Astrocyte (in vitro differentiated cells and primary cell): ENCODE measurements around the gene IL10RB.

Source experiments
- EZH2 ChIP-seq: IDR thresholded peaks from 2 replicates; pipeline ENCODE4 v1.6.1; 2012; ENCODE audit warnings: mild to moderate bottlenecking, low read length, inconsistent platforms; ENCODE audit not compliant: insufficient read depth
- TF ChIP-seq, protein P1 (sequence below): IDR thresholded peaks from 2 replicates; pipeline ENCODE4 v1.5.1; 2011; ENCODE audit warnings: low read depth, mild to moderate bottlenecking, inconsistent platforms, low read length, moderate library complexity; ENCODE audit not compliant: insufficient read depth

GRCh38 chr21:33289199-33289819, 23.1 kb downstream of the IL10RB start:
- TF ChIP-seq, protein P1, sequence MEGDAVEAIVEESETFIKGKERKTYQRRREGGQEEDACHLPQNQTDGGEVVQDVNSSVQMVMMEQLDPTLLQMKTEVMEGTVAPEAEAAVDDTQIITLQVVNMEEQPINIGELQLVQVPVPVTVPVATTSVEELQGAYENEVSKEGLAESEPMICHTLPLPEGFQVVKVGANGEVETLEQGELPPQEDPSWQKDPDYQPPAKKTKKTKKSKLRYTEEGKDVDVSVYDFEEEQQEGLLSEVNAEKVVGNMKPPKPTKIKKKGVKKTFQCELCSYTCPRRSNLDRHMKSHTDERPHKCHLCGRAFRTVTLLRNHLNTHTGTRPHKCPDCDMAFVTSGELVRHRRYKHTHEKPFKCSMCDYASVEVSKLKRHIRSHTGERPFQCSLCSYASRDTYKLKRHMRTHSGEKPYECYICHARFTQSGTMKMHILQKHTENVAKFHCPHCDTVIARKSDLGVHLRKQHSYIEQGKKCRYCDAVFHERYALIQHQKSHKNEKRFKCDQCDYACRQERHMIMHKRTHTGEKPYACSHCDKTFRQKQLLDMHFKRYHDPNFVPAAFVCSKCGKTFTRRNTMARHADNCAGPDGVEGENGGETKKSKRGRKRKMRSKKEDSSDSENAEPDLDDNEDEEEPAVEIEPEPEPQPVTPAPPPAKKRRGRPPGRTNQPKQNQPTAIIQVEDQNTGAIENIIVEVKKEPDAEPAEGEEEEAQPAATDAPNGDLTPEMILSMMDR, result no peak
- no peak for TF ChIP-seq EZH2
